ENCODE measurements around the gene SH3BGR. TPM values are rescaled to one million over a fixed set of nuclear protein-coding genes. Genes with fewer than 3 reads are reported as not detected.

Gene SH3BGR
- total RNA-seq, 1 experiment from 2014 or later, result 2.9 TPM

GRCh38 chr21:39503123-39503762 lies 51.5 kb downstream of the SH3BGR start:
- H3K27ac ChIP-seq (ENCODE audit: low read depth, low read length, poor library complexity, severe bottlenecking), result no peak overlapping the region
- H3K27me3 ChIP-seq (replicated peaks; ENCODE audit: insufficient read depth, low read depth, low read length, poor library complexity), result no peaks in the 10 kb centered on the region
- BruUV-seq (replicated peaks), result no TSS peak
- intact Hi-C loops (cut with micrococcal nuclease; ENCODE audit: unreplicated experiment), result no loop called here
- H3K4me3 ChIP-seq (ENCODE audit: low read depth, low read length, poor library complexity, severe bottlenecking), result no peak overlapping the region
- H3K36me3 ChIP-seq (ENCODE audit: insufficient read depth, low read length, poor library complexity, severe bottlenecking), result no peaks in the 10 kb centered on the region
- ChIA-PET POLR2A (ENCODE audit: low non-redundant PET) (no interaction called here), CTCF (no interaction called here)
- no peak for TF ChIP-seq EZH2 (IDR thresholded peaks at IDR 0.05; ENCODE audit: borderline replicate concordance, low read depth, low read length, poor library complexity, severe bottlenecking)
- TF ChIP-seq CTCF (conservative IDR thresholded peaks at IDR 0.05; ENCODE audit: low read depth, low read length), result no peak
- no peaks in the 10 kb centered on the region for H3K9me3 ChIP-seq (ENCODE audit: low read depth, low read length, poor library complexity, severe bottlenecking)
- H3K4me1 ChIP-seq (ENCODE audit: insufficient read depth, low read length, poor library complexity, severe bottlenecking), result no peaks in the 10 kb centered on the region
- DNase-seq (ENCODE audit: low spot score), result no peak

- H3K4me1 ChIP-seq (ENCODE audit: insufficient read depth, low read length, poor library complexity, severe bottlenecking), result no peaks in the 10 kb centered on the region
- H3K4me3 ChIP-seq (ENCODE audit: low read depth, low read length, poor library complexity, severe bottlenecking), result no peak overlapping the region
- H3K27ac ChIP-seq (ENCODE audit: low read depth, low read length, poor library complexity, severe bottlenecking), result no peak overlapping the region
- no peak for DNase-seq (ENCODE audit: low spot score)
- POLR2A ChIA-PET (ENCODE audit: low non-redundant PET), result no interaction called here
- no peaks in the 10 kb centered on the region for H3K36me3 ChIP-seq (ENCODE audit: insufficient read depth, low read length, poor library complexity, severe bottlenecking)
- intact Hi-C loops (cut with micrococcal nuclease; ENCODE audit: unreplicated experiment), result no loop called here
- no peaks in the 10 kb centered on the region for H3K27me3 ChIP-seq (replicated peaks; ENCODE audit: insufficient read depth, low read depth, low read length, poor library complexity)
- TF ChIP-seq CTCF (conservative IDR thresholded peaks at IDR 0.05; ENCODE audit: low read depth, low read length), result no peak
- CTCF ChIA-PET, result no interaction called here
- BruUV-seq (replicated peaks), result no TSS peak
- H3K9me3 ChIP-seq (ENCODE audit: low read depth, low read length, poor library complexity, severe bottlenecking), result no peaks in the 10 kb centered on the region
Measured at GRCh38 chr21:39504230-39504629, 52.5 kb downstream of the SH3BGR start.

GRCh38 chr21:39510240-39510639 lies 58.5 kb downstream of the SH3BGR start:
- no peak overlapping the region for H3K4me3 ChIP-seq (ENCODE audit: low read depth, low read length, poor library complexity, severe bottlenecking)
- H3K27me3 ChIP-seq (replicated peaks; ENCODE audit: insufficient read depth, low read depth, low read length, poor library complexity), result no peaks in the 10 kb centered on the region
- TF ChIP-seq EZH2 (IDR thresholded peaks at IDR 0.05; ENCODE audit: borderline replicate concordance, low read depth, low read length, poor library complexity, severe bottlenecking), result no peak
- no peak for TF ChIP-seq CTCF (conservative IDR thresholded peaks at IDR 0.05; ENCODE audit: low read depth, low read length)
- no peak overlapping the region for H3K27ac ChIP-seq (ENCODE audit: low read depth, low read length, poor library complexity, severe bottlenecking)
- BruUV-seq (replicated peaks), result no TSS peak
- H3K4me1 ChIP-seq (ENCODE audit: insufficient read depth, low read length, poor library complexity, severe bottlenecking), result no peaks in the 10 kb centered on the region
- ChIA-PET CTCF (no interaction called here), POLR2A (ENCODE audit: low non-redundant PET) (no interaction called here)
- no peaks in the 10 kb centered on the region for H3K36me3 ChIP-seq (ENCODE audit: insufficient read depth, low read length, poor library complexity, severe bottlenecking)
- H3K9me3 ChIP-seq (ENCODE audit: low read depth, low read length, poor library complexity, severe bottlenecking), result no peaks in the 10 kb centered on the region
- DNase-seq (ENCODE audit: low spot score), result no peak
- intact Hi-C loops (cut with micrococcal nuclease; ENCODE audit: unreplicated experiment), result no loop called here
